GM12878 (cell line): ENCODE results near the gene INHA. TPM values are rescaled to one million over a fixed set of nuclear protein-coding genes. Genes with fewer than 3 reads are reported as not detected.

ENCODE experiments used
- ATAC-seq: fragments of 200-7000 bp; cut with Tn5 transposase; 3 replicates; pipeline ENCODE4 v1.9.1; 2020; ENCODE audit warnings: mild to moderate bottlenecking, moderate library complexity
- BruUV-seq: library from RNA; stranded (reverse); fragments of 400-500 nt; replicated peaks from 2 replicates; lab custom pipeline; 2021; lab: Mats Ljungman, UMichigan
- CTCF ChIA-PET: fragments of 300-600 bp; sonication (Branson Sonifier 250); formaldehyde crosslinking; extraction: SDS; loops from one replicate; lab custom pipeline; 2021; ENCODE audit warnings: inconsistent platforms; lab: Yijun Ruan, JAX
- POLR2A ChIA-PET: fragments of 350-600 bp; formaldehyde crosslinking; extraction: SDS; loops from one replicate; lab custom pipeline; 2021; ENCODE audit warnings: inconsistent platforms; lab: Charles Lee
- RAD21 ChIA-PET: fragments of 300-600 bp; sonication (Branson Sonifier 250); formaldehyde crosslinking; loops from one replicate; lab custom pipeline; 2023; ENCODE audit warnings: antibody characterized with exemption; ENCODE audit not compliant: unreplicated experiment; lab: Charles Lee
- SMC1A ChIA-PET: fragments of 300-600 bp; sonication (Branson Sonifier 250); formaldehyde crosslinking; loops from one replicate; lab custom pipeline; 2023; ENCODE audit not compliant: unreplicated experiment, uncharacterized antibody; lab: Charles Lee
- DNase-seq: peaks from one replicate; pipeline ENCODE4 v3.0.0-alpha.2; 2011; ENCODE audit warnings: low read depth, low spot score
- FAIRE-seq: peaks from 3 replicates; lab custom pipeline; 2011; peaks lifted over from hg19 to GRCh38; lab: Jason Lieb, UNC
- H2AFZ ChIP-seq: 2 replicates; pipeline ENCODE4 v1.6.0; 2011; ENCODE audit warnings: low read depth, low read length, control low read depth; ENCODE audit not compliant: control insufficient read depth
- H3K27ac ChIP-seq: 2 replicates; pipeline ENCODE4 v1.5.1; 2011; ENCODE audit warnings: control low read depth; ENCODE audit not compliant: control insufficient read depth, insufficient read depth
- H3K27me3 ChIP-seq, 2 experiments: replicated peaks in 1 of 2; 2 replicates each; pipeline versions ENCODE4 v1.6.0 to v1.6.1; 2011; ENCODE audit warnings: low read length in 1 of 2; ENCODE audit not compliant: control insufficient read depth in 2 of 2, insufficient read depth in 2 of 2
- H3K36me3 ChIP-seq, 2 experiments: 2 replicates each; pipeline ENCODE4 v1.5.1; 2011; ENCODE audit warnings: low read length in 1 of 2; ENCODE audit not compliant: control insufficient read depth in 2 of 2, insufficient read depth in 2 of 2
- H3K4me1 ChIP-seq: 2 replicates; pipeline ENCODE4 v1.6.1; 2011; ENCODE audit warnings: mild to moderate bottlenecking, low read length, moderate library complexity, mixed read lengths; ENCODE audit not compliant: control insufficient read depth, insufficient read depth
- H3K4me2 ChIP-seq: 2 replicates; pipeline ENCODE4 v1.6.0; 2011; ENCODE audit warnings: control low read depth; ENCODE audit not compliant: control insufficient read depth, insufficient read depth
- H3K4me3 ChIP-seq: fragments of 200-600 bp; sonication (generic); 2 replicates; pipeline ENCODE4 v1.5.1; 2016
- H3K79me2 ChIP-seq: 2 replicates; pipeline ENCODE4 v1.6.0; 2011; ENCODE audit warnings: low read length; ENCODE audit not compliant: control insufficient read depth, insufficient read depth
- H3K9ac ChIP-seq: 2 replicates; pipeline ENCODE4 v1.8.0; 2011; ENCODE audit warnings: low read length, control low read depth, mixed read lengths; ENCODE audit not compliant: control insufficient read depth, insufficient read depth
- H3K9me3 ChIP-seq: replicated peaks from 3 replicates; pipeline ENCODE4 v1.5.1; 2011; ENCODE audit warnings: mild to moderate bottlenecking, low read length; ENCODE audit not compliant: control insufficient read depth, insufficient read depth
- H4K20me1 ChIP-seq: 2 replicates; pipeline ENCODE4 v1.6.0; 2011; ENCODE audit not compliant: control insufficient read depth, insufficient read depth
- CHD4 ChIP-seq: fragments of 200-600 bp; sonication (generic); IDR thresholded peaks from 2 replicates; pipeline ENCODE4 v1.6.1; 2016; ENCODE audit warnings: mild to moderate bottlenecking
- FOXK2 ChIP-seq: fragments of 450-650 bp; IDR thresholded peaks from 2 replicates; pipeline ENCODE4 v1.6.1; 2017; ENCODE audit warnings: mild to moderate bottlenecking, moderate library complexity
- JUNB ChIP-seq: IDR thresholded peaks from 2 replicates; pipeline ENCODE4 v1.6.1; 2016; ENCODE audit warnings: antibody characterized with exemption, mild to moderate bottlenecking
- MTA3 ChIP-seq: IDR thresholded peaks from 2 replicates; pipeline ENCODE4 v1.6.1; 2012; ENCODE audit warnings: low read length, inconsistent platforms, borderline replicate concordance
- NFXL1 ChIP-seq: fragments of 450-650 bp; IDR thresholded peaks from 2 replicates; pipeline ENCODE4 v1.6.1; 2017; ENCODE audit warnings: antibody characterized with exemption, mild to moderate bottlenecking, borderline replicate concordance
- RFX5 ChIP-seq: IDR thresholded peaks from 2 replicates; pipeline ENCODE4 v1.6.1; 2011; ENCODE audit warnings: low read depth, low read length, improper control_type of control experiment
- SIX5 ChIP-seq: IDR thresholded peaks from 2 replicates; pipeline ENCODE4 v1.6.1; 2011; ENCODE audit warnings: mild to moderate bottlenecking, low read depth, low read length, moderate library complexity; ENCODE audit not compliant: severe bottlenecking
- SMC3 ChIP-seq: IDR thresholded peaks from 2 replicates; pipeline ENCODE4 v1.6.1; 2011; ENCODE audit warnings: low read length, improper control_type of control experiment, borderline replicate concordance
- SPI1 ChIP-seq: IDR thresholded peaks from 2 replicates; pipeline ENCODE4 v1.6.1; 2011; ENCODE audit warnings: low read depth, mild to moderate bottlenecking, low read length, moderate library complexity, borderline replicate concordance; ENCODE audit not compliant: insufficient read depth
- ZBED1 ChIP-seq: IDR thresholded peaks from 2 replicates; pipeline ENCODE4 v1.6.1; 2016; ENCODE audit warnings: borderline replicate concordance
- ZNF687 ChIP-seq: fragments of 450-650 bp; IDR thresholded peaks from 2 replicates; pipeline ENCODE4 v1.6.1; 2017; ENCODE audit warnings: mild to moderate bottlenecking, moderate library complexity
- WGBS: methylation state at CpG from one replicate; pipeline ENCODE4 v1.1.6; 2016; ENCODE audit warnings: low lambda C conversion rate; ENCODE audit not compliant: insufficient replicate concordance, insufficient coverage; ENCODE audit errors: missing lambda C conversion rate; 5-methylcytosine and 5-hydroxymethylcytosine counted together
- in situ Hi-C: fragments of 300-500 bp; cut with MboI; formaldehyde crosslinking; loops from 9 replicates; pipeline ENCODE4 v1.14.3; 2018; ENCODE audit warnings: mixed read lengths
- intact Hi-C: fragments of 100-400 bp; cut with micrococcal nuclease; formaldehyde crosslinking; loops from one replicate; pipeline ENCODE4 v1.14.2; 2022; ENCODE audit not compliant: unreplicated experiment
- polyA plus RNA-seq, 11 experiments: library from polyadenylated mRNA; depleted of rRNA in 4 of 11; unstranded in 6 of 11; stranded (reverse) in 5 of 11; fragments of >200 nt; fragmentation: Nextera tagmentation in 4 of 11; fragmentation: Illumina TruSeq in 1 of 11; extraction: Ambion mirVana in 4 of 11; extraction: Trizol in 1 of 11; gene quantifications; 1 replicate in 1 of 11; 2 replicates in 10 of 11; pipeline versions ENCODE4 v1.2.1 to v1.2.3, GENCODE V29; 2011 to 2016; ENCODE audit warnings: inconsistent platforms in 2 of 11, missing spikeins in 2 of 11, low read depth in 1 of 11
- total RNA-seq, 4 experiments: library from RNA; depleted of rRNA in 3 of 4; stranded (reverse); fragments of >200 nt in 3 of 4; fragmentation: Illumina TruSeq in 1 of 4; extraction: Trizol in 1 of 4; gene quantifications; 2 replicates each; pipeline versions ENCODE4 v1.2.1 to v1.2.3, GENCODE V29; 2013 to 2021

The INHA gene
- total and polyA plus RNA-seq, 10 of the 15 experiments (the other 5 are each of a cell fraction or from before 2014, with no cell fraction given), result not detected

- SMC1A ChIA-PET, result no interaction called here
- Histone ChIP-seq H3K4me3 (no peak overlapping the region), H3K9me3 (no peaks in the 10 kb centered on the region), H3K4me1 (no peaks in the 10 kb centered on the region), H3K4me2 (no peak overlapping the region), H3K27me3 (peaks cover 1 to 3% of the 10 kb centered on the region in 2 experiments; a peak in 2 of 4 replicates), H3K79me2 (no peaks in the 10 kb centered on the region), H3K36me3 (no peaks in the 10 kb centered on the region), H4K20me1 (no peaks in the 10 kb centered on the region), H3K27ac (no peak overlapping the region), H3K9ac (no peak overlapping the region), H2AFZ (no peak overlapping the region)
- WGBS, result 49% methylated on average over 8 of the region's 8 CpGs
- BruUV-seq, result no TSS peak
- no peak for FAIRE-seq
- ATAC-seq, result no peak
- intact Hi-C loops (no loop called here), in situ Hi-C loops (no loop called here)
- POLR2A ChIA-PET, result interaction anchor here (0.6 kb wide), 1 partner anchor 55 kb away, joined by 4 read pairs; no protein-coding TSS in a partner anchor
- no peak for DNase-seq
- RAD21 ChIA-PET, result no interaction called here
- CTCF ChIA-PET, result no interaction called here
- TF ChIP-seq SPI1 (no peak), MTA3 (no peak), NFXL1 (no peak), SIX5 (no peak), SMC3 (no peak), ZBED1 (no peak), ZNF687 (no peak), JUNB (no peak), FOXK2 (no peak), RFX5 (no peak), CHD4 (no peak)
These were observed 6.9 kb downstream of the INHA start for GRCh38 chr2:219578811-219579613.
